ENCODE results near the gene IQSEC1.

GRCh38 chr3:13116426-13116825 is 43.2 kb upstream of the IQSEC1 start:
- no peak for TF ChIP-seq CTCF (conservative IDR thresholded peaks at IDR 0.05; ENCODE audit: low read depth, low read length)
- no peak for TF ChIP-seq EZH2 (IDR thresholded peaks at IDR 0.05; ENCODE audit: borderline replicate concordance, low read depth, low read length, poor library complexity, severe bottlenecking)

Data from A673 (cell line).